GM20000 (cell line): ENCODE data around the gene PNCK.
"Not testable (repeated sequence)": the region's sequence is repeated elsewhere in the genome, so short reads cannot be mapped to it uniquely, and the experiment has no call there.

ENCODE experiments used
- DNase-seq: peaks from one replicate; pipeline ENCODE4 v3.0.0; 2012; ENCODE audit warnings: low spot score
- TF ChIP-seq, protein P1 (sequence below): IDR thresholded peaks from 2 replicates; pipeline ENCODE4 v1.5.1; 2012; ENCODE audit warnings: mild to moderate bottlenecking, control low read depth; ENCODE audit errors: extremely low read depth, missing control alignments

Gene PNCK

DNA sequence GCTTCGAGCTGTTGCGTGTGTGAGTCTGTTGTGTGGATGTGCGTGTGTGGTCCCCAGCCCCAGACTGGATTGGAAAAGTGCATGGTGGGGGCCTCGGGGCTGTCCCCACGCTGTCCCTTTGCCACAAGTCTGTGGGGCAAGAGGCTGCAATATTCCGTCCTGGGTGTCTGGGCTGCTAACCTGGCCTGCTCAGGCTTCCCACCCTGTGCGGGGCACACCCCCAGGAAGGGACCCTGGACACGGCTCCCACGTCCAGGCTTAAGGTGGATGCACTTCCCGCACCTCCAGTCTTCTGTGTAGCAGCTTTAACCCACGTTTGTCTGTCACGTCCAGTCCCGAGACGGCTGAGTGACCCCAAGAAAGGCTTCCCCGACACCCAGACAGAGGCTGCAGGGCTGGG lies 22.5 kb upstream of the PNCK start:
- DNase-seq = no peak
- TF ChIP-seq, protein P1, sequence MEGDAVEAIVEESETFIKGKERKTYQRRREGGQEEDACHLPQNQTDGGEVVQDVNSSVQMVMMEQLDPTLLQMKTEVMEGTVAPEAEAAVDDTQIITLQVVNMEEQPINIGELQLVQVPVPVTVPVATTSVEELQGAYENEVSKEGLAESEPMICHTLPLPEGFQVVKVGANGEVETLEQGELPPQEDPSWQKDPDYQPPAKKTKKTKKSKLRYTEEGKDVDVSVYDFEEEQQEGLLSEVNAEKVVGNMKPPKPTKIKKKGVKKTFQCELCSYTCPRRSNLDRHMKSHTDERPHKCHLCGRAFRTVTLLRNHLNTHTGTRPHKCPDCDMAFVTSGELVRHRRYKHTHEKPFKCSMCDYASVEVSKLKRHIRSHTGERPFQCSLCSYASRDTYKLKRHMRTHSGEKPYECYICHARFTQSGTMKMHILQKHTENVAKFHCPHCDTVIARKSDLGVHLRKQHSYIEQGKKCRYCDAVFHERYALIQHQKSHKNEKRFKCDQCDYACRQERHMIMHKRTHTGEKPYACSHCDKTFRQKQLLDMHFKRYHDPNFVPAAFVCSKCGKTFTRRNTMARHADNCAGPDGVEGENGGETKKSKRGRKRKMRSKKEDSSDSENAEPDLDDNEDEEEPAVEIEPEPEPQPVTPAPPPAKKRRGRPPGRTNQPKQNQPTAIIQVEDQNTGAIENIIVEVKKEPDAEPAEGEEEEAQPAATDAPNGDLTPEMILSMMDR = no peak

DNA sequence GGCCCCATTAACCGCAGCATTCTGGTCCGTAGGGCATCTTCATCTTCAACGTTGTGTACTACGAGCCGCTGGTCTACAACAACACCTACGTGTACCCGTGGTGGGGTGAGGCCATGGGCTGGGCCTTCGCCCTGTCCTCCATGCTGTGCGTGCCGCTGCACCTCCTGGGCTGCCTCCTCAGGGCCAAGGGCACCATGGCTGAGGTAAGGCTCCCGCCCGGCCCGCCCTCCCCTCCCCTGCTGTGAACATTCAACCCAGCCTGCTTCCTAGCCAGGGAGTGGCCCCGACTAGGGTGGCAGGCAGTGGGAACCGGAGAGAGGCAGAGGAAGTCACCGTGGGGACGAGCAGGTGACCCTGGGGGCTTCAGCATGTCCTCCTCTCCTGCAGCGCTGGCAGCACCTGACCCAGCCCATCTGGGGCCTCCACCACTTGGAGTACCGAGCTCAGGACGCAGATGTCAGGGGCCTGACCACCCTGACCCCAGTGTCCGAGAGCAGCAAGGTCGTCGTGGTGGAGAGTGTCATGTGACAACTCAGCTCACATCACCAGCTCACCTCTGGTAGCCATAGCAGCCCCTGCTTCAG lies 21.2 kb upstream of the PNCK start:
- DNase-seq = no peak
- TF ChIP-seq, protein P1 = no peak

DNA sequence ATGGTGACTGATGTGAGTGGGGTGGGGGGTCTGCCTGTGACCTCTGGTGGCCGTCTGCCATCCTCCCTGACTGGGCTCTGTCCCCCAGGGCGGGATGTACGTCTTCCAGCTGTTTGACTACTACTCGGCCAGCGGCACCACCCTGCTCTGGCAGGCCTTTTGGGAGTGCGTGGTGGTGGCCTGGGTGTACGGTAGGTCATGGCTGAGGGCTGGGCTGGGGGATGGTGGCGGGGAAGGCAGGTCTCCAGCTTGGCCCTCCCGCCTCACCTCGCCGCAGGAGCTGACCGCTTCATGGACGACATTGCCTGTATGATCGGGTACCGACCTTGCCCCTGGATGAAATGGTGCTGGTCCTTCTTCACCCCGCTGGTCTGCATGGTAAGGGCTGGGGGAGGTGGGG lies 20.6 kb upstream of the PNCK start:
- not testable (repeated sequence) for DNase-seq

DNA sequence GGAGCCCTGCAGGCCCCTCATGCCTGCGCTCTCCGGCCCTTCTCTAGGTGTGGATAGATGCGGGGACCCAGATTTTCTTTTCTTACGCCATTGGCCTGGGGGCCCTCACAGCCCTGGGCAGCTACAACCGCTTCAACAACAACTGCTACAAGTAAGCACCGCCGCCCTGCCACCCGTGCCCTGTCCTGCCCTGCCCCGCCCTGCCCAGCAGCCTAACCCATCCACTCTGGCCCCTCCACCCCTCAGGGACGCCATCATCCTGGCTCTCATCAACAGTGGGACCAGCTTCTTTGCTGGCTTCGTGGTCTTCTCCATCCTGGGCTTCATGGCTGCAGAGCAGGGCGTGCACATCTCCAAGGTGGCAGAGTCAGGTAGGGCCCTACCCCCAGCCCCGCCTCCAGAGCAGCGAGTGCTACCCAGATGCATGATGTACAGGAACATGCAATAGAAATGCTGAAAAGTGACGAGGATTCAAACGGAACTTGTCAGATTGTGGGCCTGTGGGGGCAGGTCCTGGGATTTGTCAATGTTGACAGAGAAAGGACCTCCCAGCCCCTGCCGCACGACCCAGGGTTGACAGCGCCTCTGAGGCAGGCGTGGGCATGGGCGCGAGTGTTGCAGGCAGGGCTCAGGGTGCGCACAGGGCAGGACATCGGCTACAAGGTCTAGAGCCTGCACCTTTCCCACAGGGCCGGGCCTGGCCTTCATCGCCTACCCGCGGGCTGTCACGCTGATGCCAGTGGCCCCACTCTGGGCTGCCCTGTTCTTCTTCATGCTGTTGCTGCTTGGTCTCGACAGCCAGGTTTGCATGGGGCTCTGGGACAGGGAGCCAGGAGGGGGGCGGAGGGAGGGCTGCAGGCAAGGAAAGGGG lies 19.8 kb upstream of the PNCK start:
- TF ChIP-seq, protein P1 = no peak
- DNase-seq = no peak

DNA sequence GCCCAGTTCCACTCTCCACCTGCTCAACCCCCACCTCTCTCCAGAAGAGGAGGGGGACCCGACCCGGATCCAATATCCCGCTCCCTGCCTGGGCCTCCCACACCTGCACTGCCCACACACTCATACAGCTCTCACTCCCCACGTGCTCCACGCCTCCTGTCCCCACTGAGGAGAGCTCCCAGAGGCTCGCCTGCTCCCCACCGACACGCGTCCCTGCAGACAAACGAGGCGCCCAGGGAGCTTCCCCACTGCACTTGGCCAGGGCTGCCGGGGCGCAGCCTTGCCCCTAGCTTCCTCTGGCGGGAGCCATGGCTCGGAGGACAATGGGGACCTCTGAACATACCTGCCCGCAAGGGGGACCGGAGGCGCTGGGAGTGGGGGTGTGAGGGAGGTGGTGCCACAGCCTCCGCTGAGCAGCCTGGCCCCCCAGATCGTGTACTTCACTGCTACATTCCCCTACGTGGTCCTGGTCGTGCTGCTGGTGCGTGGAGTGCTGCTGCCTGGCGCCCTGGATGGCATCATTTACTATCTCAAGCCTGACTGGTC lies 19.1 kb upstream of the PNCK start:
- DNase-seq = no peak
- TF ChIP-seq, protein P1 = no peak

DNA sequence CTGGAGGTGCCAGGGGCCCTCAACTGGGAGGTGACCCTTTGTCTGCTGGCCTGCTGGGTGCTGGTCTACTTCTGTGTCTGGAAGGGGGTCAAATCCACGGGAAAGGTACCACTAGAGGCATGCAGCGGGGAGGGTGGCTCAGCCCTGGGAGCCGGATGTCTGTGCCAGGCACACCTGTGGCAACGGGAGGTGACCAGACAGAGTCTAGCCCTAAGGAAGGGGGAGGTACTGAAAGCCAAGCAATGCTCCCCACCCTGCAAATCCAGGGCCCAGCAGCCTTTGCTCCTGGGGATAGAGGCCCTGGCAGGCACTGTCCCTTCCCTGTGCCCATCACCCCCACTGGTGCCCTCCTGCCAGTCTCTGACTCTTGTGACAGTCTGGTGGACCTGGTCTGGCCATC lies 18.4 kb upstream of the PNCK start:
- TF ChIP-seq, protein P1 = no peak
- DNase-seq = no peak

DNA sequence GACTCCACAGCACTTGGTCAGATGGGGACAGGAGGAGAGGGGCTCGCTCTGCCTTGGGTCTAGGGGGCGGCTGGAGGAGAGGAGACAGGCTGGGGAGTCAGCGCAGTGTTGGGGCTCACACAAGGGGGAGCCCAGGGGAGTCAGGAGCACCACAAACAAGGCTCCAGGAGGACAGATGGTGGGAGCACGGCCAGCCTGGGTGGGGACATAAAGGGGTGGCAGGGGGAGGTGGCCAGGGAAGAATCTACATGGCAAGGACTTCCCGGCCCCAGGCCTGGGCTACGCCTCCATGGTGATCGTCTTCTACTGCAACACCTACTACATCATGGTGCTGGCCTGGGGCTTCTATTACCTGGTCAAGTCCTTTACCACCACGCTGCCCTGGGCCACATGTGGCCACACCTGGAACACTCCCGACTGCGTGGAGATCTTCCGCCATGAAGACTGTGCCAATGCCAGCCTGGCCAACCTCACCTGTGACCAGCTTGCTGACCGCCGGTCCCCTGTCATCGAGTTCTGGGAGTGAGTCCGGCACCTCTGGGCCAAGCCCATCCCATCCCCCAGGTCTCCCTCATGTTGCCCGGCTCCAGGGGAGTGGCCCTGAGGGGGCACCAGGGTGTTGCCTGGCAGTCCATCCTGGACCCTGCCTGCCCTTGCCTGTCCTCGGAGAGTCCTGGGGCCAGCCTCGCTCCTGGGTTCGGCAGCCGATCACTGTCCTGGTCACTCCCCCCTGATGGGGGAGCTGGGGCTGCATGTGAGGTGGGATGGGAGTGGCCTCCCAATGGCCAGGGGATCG lies 17.6 kb upstream of the PNCK start:
- DNase-seq = not testable (repeated sequence)

DNA sequence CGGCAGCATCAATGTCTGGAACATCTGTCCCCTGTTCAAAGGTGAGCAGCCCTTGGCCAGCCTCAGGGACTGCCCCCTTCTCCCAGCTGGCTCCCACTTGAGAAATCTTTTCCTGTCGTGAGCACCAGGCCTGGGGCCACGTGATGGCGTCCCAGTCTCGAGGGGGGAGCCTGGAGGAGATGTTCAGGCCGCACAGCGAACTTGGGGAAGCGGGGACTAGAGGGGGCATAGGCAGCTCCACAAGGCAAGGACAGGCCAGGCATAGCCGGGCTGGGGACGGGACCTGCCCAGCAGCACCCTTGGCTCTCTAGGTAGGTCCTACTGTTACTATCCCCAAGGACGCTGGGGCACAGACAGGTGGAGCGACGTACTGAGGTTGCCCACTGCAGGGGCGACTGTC lies 16.9 kb upstream of the PNCK start:
- TF ChIP-seq, protein P1 = no peak
- no peak for DNase-seq
